Stimulated activated naive CD8-positive, alpha-beta T cell treated with anti-CD3 and anti-CD28 coated beads, Interleukin-15, amount 100 ng/mL, for 72 hours (primary cell): Measurements from ENCODE around the gene SMIM27.
"Not testable (repeated sequence)": the region's sequence is repeated elsewhere in the genome, so short reads cannot be mapped to it uniquely, and the experiment has no call there.

ENCODE experiments used
- ATAC-seq: fragments of 150-1000 bp; cut with Tn5 transposase; 2 replicates; pipeline ENCODE4 v1.10.0; 2021; ENCODE audit warnings: mild to moderate bottlenecking, moderate library complexity
- DNase-seq, 2 donors: peaks; one replicate each; pipeline ENCODE4 v3.0.0; 2021 to 2022
- H3K27ac Mint-ChIP-seq, 2 donors: one replicate each; pipeline ENCODE4 v1.8.0; 2022; ENCODE audit warnings: mild to moderate bottlenecking in 2 of 2, mixed read lengths in 2 of 2, moderate library complexity in 2 of 2
- H3K27me3 Mint-ChIP-seq: one replicate; pipeline ENCODE4 v1.8.0; 2022; ENCODE audit warnings: mixed read lengths
- H3K4me1 Mint-ChIP-seq: one replicate; pipeline ENCODE4 v1.8.0; 2022; ENCODE audit warnings: mild to moderate bottlenecking, mixed read lengths
- H3K4me3 Mint-ChIP-seq, 2 donors: one replicate each; pipeline ENCODE4 v1.8.0; 2022; ENCODE audit warnings: mild to moderate bottlenecking in 2 of 2, mixed read lengths in 2 of 2, moderate library complexity in 1 of 2
- H3K9me3 Mint-ChIP-seq, 2 donors: one replicate each; pipeline ENCODE4 v1.8.0; 2022; ENCODE audit warnings: mixed read lengths in 2 of 2

Gene SMIM27

GRCh38 chr9:32552172-32552872 lies at the start of gene SMIM27, which contains the start of gene TOPORS:
Gene SMIM27 (plus strand): TSS chr9:32552327. CDS start chr9:32552435, 108 bp downstream.
Gene TOPORS (minus strand): TSS chr9:32552586. CDS start chr9:32552436, 150 bp downstream.
- no peaks in the 10 kb centered on the region for H3K27me3 Mint-ChIP-seq
- ATAC-seq (peak; percentile 81), DNase-seq (peak; percentile 86 to 91)
- H3K27ac Mint-ChIP-seq = peak within 1 kb of the TSS; percentile 99 to 100
- no peaks in the 10 kb centered on the region for H3K9me3 Mint-ChIP-seq
- H3K4me1 Mint-ChIP-seq = peaks cover 57% of the 10 kb centered on the region
- peak within 1 kb of the TSS; percentile 91 to 100 for H3K4me3 Mint-ChIP-seq

GRCh38 chr9:32502464-32502863 lies 49.7 kb upstream of the SMIM27 start:
- Mint-ChIP-seq H3K9me3 (no peaks in the 10 kb centered on the region), H3K4me3 (no peak overlapping the region), H3K4me1 (no peaks in the 10 kb centered on the region), H3K27ac (no peak overlapping the region), H3K27me3 (no peaks in the 10 kb centered on the region)
- ATAC-seq (no peak), DNase-seq (no peak)

GRCh38 chr9:32503008-32503407 lies 49.1 kb upstream of the SMIM27 start:
- no peak for DNase-seq
- H3K4me1 Mint-ChIP-seq = no peaks in the 10 kb centered on the region
- H3K27me3 Mint-ChIP-seq = no peaks in the 10 kb centered on the region
- H3K27ac Mint-ChIP-seq = no peak overlapping the region
- H3K9me3 Mint-ChIP-seq = no peaks in the 10 kb centered on the region
- no peak overlapping the region for H3K4me3 Mint-ChIP-seq
- ATAC-seq = no peak

GRCh38 chr9:32508728-32509127 lies 43.4 kb upstream of the SMIM27 start:
- H3K4me3 Mint-ChIP-seq = no peak overlapping the region
- peaks cover 0 to 7% of the 10 kb centered on the region in 2 donors for H3K9me3 Mint-ChIP-seq
- H3K4me1 Mint-ChIP-seq = peaks cover 35% of the 10 kb centered on the region
- no peak for DNase-seq
- no peak for ATAC-seq
- H3K27me3 Mint-ChIP-seq = no peaks in the 10 kb centered on the region
- H3K27ac Mint-ChIP-seq = no peak overlapping the region

GRCh38 chr9:32516241-32516640 lies 35.9 kb upstream of the SMIM27 start:
- Mint-ChIP-seq H3K9me3 (peaks cover 0 to 12% of the 10 kb centered on the region in 2 donors), H3K27ac (no peak overlapping the region), H3K4me1 (peaks cover 19% of the 10 kb centered on the region), H3K27me3 (no peaks in the 10 kb centered on the region), H3K4me3 (no peak overlapping the region)
- no peak for DNase-seq
- ATAC-seq = no peak

- ATAC-seq = no peak
- Mint-ChIP-seq H3K9me3 (peaks cover 4 to 18% of the 10 kb centered on the region in 2 donors), H3K4me3 (no peak overlapping the region), H3K27me3 (no peaks in the 10 kb centered on the region), H3K4me1 (peaks cover 10% of the 10 kb centered on the region), H3K27ac (no peak overlapping the region)
- no peak for DNase-seq
These were observed 33.9 kb upstream of the SMIM27 start for GRCh38 chr9:32518276-32518675.

GRCh38 chr9:32523910-32524309 lies 28.2 kb upstream of the SMIM27 start:
- Mint-ChIP-seq H3K27me3 (no peaks in the 10 kb centered on the region), H3K9me3 (peaks cover 10 to 13% of the 10 kb centered on the region in 2 donors), H3K4me1 (peaks cover 30% of the 10 kb centered on the region), H3K4me3 (no peak overlapping the region), H3K27ac (no peak overlapping the region)
- no peak for DNase-seq
- no peak for ATAC-seq

- H3K4me3 Mint-ChIP-seq = peak overlapping the region; percentile 38 to 97
- not testable (repeated sequence) for DNase-seq, H3K27me3 Mint-ChIP-seq, ATAC-seq
- H3K4me1 Mint-ChIP-seq = peaks cover 30% of the 10 kb centered on the region
- H3K27ac Mint-ChIP-seq = peak overlapping the region in 1 of 2 donors; percentile 54
- peaks cover 10 to 13% of the 10 kb centered on the region in 2 donors for H3K9me3 Mint-ChIP-seq
These were observed 27.6 kb upstream of the SMIM27 start for GRCh38 chr9:32524558-32524891.

- ATAC-seq (peak; percentile 53), DNase-seq (peak; percentile 12 to 16)
- H3K27me3 Mint-ChIP-seq = no peaks in the 10 kb centered on the region
- H3K9me3 Mint-ChIP-seq = peaks cover 10 to 13% of the 10 kb centered on the region in 2 donors
- peak overlapping the region; percentile 93 to 95 for H3K27ac Mint-ChIP-seq
- H3K4me1 Mint-ChIP-seq = peaks cover 30% of the 10 kb centered on the region
- peak overlapping the region; percentile 88 to 97 for H3K4me3 Mint-ChIP-seq
These were observed 27.0 kb upstream of the SMIM27 start for GRCh38 chr9:32524892-32525708.

- H3K27me3 Mint-ChIP-seq = no peaks in the 10 kb centered on the region
- H3K27ac Mint-ChIP-seq = peak overlapping the region; percentile 93 to 95
- no peak for DNase-seq
- peak overlapping the region; percentile 88 to 97 for H3K4me3 Mint-ChIP-seq
- peaks cover 10 to 13% of the 10 kb centered on the region in 2 donors for H3K9me3 Mint-ChIP-seq
- ATAC-seq = no peak
- peaks cover 30% of the 10 kb centered on the region for H3K4me1 Mint-ChIP-seq
These were observed 26.5 kb upstream of the SMIM27 start for GRCh38 chr9:32525709-32526030.

- peak within 1 kb of the TSS; percentile 93 to 95 for H3K27ac Mint-ChIP-seq
- peaks cover 30% of the 10 kb centered on the region for H3K4me1 Mint-ChIP-seq
- H3K9me3 Mint-ChIP-seq = peaks cover 10 to 13% of the 10 kb centered on the region in 2 donors
- DNase-seq = peak; percentile 60 to 74
- peak within 1 kb of the TSS; percentile 88 to 97 for H3K4me3 Mint-ChIP-seq
- H3K27me3 Mint-ChIP-seq = no peaks in the 10 kb centered on the region
- peak; percentile 79 for ATAC-seq
These were observed 26.0 kb upstream of the SMIM27 start, which contains the start of gene RIGI for GRCh38 chr9:32526041-32526706. Gene RIGI (minus strand): TSS chr9:32526196. CDS start chr9:32526166, 30 bp downstream.

- H3K4me1 Mint-ChIP-seq = peaks cover 30% of the 10 kb centered on the region
These were observed 25.4 kb upstream of the SMIM27 start for GRCh38 chr9:32526707-32527048.

GRCh38 chr9:32533336-32533735 lies 18.8 kb upstream of the SMIM27 start:
- no peak overlapping the region for H3K27ac Mint-ChIP-seq
- no peaks in the 10 kb centered on the region for H3K4me1 Mint-ChIP-seq
- ATAC-seq (no peak), DNase-seq (no peak)
- H3K9me3 Mint-ChIP-seq = no peaks in the 10 kb centered on the region
- no peaks in the 10 kb centered on the region for H3K27me3 Mint-ChIP-seq
- no peak overlapping the region for H3K4me3 Mint-ChIP-seq

More at GRCh38 chr9:32526707-32527048, 25.4 kb upstream of the SMIM27 start:
- DNase-seq (no peak), ATAC-seq (no peak)
- Mint-ChIP-seq H3K4me3 (peak overlapping the region; percentile 88 to 97), H3K9me3 (peaks cover 10 to 13% of the 10 kb centered on the region in 2 donors), H3K27me3 (no peaks in the 10 kb centered on the region), H3K27ac (peak overlapping the region; percentile 93 to 95)

- ATAC-seq = no peak
- Mint-ChIP-seq H3K27me3 (no peaks in the 10 kb centered on the region), H3K9me3 (no peaks in the 10 kb centered on the region), H3K4me1 (no peaks in the 10 kb centered on the region), H3K4me3 (no peak overlapping the region), H3K27ac (no peak overlapping the region)
- DNase-seq = no peak
These were observed 18.3 kb upstream of the SMIM27 start for GRCh38 chr9:32533816-32534215.

GRCh38 chr9:32543047-32543446 lies 9.1 kb upstream of the SMIM27 start:
- Mint-ChIP-seq H3K9me3 (no peaks in the 10 kb centered on the region), H3K27me3 (no peaks in the 10 kb centered on the region), H3K4me1 (peaks cover 9% of the 10 kb centered on the region), H3K27ac (peak overlapping the region in 1 of 2 donors; percentile 69), H3K4me3 (no peak overlapping the region)
- ATAC-seq (no peak), DNase-seq (no peak)
